ENCODE data around the gene UBR4.

DNA sequence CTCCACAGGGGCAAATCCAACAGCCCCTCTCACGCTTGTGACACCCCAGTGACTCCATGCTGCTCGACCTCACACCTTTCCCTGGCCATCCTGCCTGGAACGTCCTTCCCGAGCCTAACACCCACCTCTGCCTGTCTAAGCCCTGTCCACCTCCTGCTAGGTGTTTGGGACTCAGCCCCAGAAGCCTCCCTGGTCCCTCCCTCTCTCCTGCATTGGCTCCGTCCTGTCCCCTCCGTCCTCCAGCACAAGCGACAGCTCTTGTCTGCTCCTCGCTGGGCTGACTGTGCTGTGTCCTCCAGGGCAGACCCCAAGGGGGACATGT lies 151.6 kb downstream of the UBR4 start:
- TF ChIP-seq, protein P1, sequence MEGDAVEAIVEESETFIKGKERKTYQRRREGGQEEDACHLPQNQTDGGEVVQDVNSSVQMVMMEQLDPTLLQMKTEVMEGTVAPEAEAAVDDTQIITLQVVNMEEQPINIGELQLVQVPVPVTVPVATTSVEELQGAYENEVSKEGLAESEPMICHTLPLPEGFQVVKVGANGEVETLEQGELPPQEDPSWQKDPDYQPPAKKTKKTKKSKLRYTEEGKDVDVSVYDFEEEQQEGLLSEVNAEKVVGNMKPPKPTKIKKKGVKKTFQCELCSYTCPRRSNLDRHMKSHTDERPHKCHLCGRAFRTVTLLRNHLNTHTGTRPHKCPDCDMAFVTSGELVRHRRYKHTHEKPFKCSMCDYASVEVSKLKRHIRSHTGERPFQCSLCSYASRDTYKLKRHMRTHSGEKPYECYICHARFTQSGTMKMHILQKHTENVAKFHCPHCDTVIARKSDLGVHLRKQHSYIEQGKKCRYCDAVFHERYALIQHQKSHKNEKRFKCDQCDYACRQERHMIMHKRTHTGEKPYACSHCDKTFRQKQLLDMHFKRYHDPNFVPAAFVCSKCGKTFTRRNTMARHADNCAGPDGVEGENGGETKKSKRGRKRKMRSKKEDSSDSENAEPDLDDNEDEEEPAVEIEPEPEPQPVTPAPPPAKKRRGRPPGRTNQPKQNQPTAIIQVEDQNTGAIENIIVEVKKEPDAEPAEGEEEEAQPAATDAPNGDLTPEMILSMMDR (IDR thresholded peaks at IDR 0.05) = no peak
- no peak for TF ChIP-seq POLR2A (IDR thresholded peaks at IDR 0.05)
